ENCODE results near the gene WIPF1.

The WIPF1 gene

GRCh38 chr2:174621323-174621722, 23.7 kb upstream of the WIPF1 start:
- no peak for DNase-seq

- DNase-seq = no peak
Observed at GRCh38 chr2:174618179-174618578, 20.6 kb upstream of the WIPF1 start.

- no peak for DNase-seq
Observed at GRCh38 chr2:174617718-174618117, 20.1 kb upstream of the WIPF1 start.

DNA sequence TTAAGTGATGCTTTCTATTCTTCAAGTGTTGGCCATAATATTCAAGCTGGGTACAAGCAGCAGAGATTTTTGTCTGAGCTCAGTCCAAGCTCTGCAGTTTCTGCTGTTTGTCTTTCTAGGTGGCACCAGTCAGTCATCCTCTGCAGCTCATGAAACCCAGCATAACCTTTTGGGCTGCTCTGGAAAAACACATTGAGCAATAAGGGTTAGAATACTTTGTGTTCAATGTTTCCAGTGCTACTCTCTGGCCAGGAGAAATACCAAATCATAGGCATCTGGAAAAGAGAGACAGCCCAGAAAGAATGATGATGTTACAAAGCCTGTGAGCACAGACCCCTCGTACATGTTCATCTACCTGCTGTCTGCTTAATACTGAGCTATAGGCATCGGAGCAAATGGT, 19.5 kb upstream of the WIPF1 start:
- no peak for DNase-seq

DNA sequence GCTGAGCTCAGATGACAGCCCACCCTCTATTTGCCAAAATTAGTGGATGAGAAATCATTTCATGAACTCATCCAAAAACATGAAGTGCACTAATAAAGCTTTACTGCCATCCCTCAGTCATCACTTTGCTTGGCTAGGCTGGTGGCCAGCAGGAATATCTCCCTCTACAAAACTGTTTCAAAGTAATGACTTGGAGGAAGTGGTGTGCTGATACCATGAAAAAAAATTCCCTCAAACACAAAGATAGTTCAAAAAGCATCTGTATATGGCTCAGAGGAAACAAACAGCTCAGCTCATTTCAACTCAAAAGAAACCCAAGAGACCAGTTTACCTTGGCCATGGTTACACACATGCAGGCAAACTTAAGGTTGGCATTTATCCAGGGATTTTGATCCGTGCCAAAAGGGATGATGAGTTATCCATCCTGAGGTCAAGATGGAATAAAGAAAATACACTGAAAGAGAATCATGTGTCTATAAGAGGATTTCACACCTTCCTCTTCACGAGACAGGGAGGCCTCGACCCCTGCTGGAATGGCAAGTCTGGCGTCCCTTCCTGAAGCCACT, 18.4 kb upstream of the WIPF1 start:
- no peak for DNase-seq

- no peak for DNase-seq
Observed at GRCh38 chr2:174614261-174614660, 16.7 kb upstream of the WIPF1 start.

DNA sequence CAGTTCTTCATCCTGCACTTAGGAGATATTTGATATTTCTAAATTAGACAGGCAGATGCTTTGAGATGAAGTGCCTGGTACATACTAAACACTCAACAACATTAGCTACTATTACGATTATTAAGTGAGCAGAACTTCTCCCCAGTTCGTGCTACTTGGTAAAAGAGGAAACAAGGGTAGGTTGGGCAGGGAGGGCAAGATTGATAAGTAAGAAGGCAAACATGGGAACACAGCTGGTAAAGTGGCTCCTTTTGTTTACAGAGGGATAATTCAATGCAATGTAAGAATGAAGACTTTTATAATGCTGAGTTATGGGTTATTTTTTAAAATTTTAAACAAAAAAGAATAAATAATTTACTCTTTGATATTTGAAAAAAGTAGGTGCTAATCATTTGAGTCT, 15.9 kb upstream of the WIPF1 start:
- no peak for DNase-seq

GRCh38 chr2:174612970-174613369, 15.4 kb upstream of the WIPF1 start:
- no peak for DNase-seq

GRCh38 chr2:174611854-174612253, 14.2 kb upstream of the WIPF1 start:
- no peak for DNase-seq

- no peak for DNase-seq
Observed at GRCh38 chr2:174611006-174611405, 13.4 kb upstream of the WIPF1 start.

DNA sequence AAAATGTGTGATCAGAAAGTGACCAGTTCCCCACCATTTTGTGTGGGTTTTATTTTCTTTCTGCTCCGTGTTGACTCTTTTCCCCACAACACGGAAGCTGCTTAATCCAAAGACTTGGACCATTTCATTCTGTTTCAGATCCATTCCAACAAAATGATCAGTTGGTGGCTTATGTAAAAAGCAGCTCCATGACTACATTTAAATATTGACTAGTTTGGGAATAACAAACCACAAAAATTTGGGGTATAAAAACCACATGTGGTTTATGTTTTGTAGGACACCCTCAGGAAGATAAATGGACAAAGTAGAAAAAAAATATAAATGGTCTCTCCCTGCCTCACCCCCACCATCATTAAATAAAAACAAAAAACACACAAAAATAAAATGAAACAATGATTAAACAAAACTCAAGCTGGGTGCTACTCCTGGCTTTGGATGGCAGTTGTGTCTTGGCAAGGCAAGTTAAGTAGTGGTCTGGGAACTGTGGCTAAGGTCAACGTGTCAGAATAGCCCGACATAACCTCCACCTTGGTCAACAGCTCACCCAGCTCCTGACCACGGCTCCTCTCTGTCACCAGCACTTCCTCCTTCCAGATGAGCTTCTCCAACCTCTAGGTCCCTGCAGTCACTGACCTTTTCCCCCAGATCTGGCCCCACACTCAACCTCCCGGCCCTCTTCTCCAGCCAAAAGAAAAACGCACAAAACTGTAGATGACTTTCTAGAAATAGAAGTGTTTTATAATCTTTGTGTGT, 12.8 kb upstream of the WIPF1 start:
- DNase-seq = no peak

DNA sequence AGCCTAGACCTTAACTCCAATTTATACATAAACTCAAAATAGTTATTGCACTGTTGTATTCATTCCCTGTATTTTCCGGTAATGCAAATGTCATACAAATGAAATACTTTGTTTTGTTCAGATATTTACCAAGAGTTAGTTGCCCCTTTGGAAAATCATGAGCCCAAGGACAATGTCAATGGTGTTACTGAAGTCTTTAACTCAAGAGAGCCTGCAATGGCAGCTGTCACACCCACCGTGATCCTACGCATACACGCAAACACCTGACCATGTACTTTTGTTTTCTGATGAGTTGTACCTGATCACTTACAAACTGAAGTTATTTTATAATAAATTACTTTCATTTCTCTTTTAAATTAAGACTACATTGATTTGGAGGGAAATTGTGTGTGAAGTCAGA, 11.7 kb upstream of the WIPF1 start:
- no peak for DNase-seq

- no peak for DNase-seq
Observed at GRCh38 chr2:174608866-174609214, 11.2 kb upstream of the WIPF1 start.

DNA sequence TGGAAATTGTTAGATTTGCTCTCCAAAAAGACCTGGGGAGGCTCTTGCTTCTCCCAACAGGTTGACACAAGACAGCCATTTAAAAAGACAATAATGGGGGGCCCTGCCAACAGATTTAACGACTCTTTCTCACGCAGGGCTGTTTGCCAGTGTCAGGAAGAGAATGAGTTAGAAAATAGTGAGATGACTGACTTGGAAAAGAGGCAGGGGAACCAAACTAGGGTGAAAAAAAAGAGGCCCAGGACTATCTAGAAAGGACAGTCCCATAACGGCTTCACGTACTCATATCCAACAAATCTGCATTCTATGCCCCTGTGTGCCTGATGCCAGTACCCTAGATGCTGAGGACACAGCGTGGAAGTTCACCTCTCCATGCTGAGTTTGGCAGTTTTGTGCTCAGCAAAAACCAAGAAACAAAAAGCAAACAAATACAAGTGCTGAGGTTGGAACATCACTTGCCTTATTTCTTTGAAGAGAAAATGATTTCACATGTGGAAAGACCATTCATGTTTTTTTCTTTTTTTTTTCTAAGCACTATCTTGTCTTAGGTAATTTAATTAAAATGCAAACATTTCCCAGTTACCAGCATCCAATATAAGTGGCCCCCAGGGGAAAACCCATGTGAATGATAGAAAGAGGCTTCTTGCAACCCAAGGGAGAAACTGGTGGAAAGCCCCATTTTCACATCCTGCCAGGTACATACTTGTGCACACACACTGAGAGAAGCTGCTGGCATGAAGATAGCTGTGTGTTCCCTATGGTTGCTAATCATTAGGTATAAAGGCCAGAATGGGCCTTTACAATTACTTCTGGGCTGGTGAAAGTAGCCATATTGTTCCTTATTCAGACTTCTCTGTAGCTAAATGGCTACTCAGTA, 10.6 kb upstream of the WIPF1 start:
- DNase-seq = peak; percentile 64

- no peak for DNase-seq
Observed at GRCh38 chr2:174607584-174607983, 10.0 kb upstream of the WIPF1 start.

GRCh38 chr2:174606336-174606735, 8.7 kb upstream of the WIPF1 start:
- DNase-seq = peak; percentile 54

GRCh38 chr2:174605687-174606086, 8.1 kb upstream of the WIPF1 start:
- DNase-seq = no peak

- peak; percentile 71 for DNase-seq
Observed at GRCh38 chr2:174603280-174603679, 5.7 kb upstream of the WIPF1 start.

GRCh38 chr2:174602745-174603144, 5.1 kb upstream of the WIPF1 start:
- no peak for DNase-seq

DNA sequence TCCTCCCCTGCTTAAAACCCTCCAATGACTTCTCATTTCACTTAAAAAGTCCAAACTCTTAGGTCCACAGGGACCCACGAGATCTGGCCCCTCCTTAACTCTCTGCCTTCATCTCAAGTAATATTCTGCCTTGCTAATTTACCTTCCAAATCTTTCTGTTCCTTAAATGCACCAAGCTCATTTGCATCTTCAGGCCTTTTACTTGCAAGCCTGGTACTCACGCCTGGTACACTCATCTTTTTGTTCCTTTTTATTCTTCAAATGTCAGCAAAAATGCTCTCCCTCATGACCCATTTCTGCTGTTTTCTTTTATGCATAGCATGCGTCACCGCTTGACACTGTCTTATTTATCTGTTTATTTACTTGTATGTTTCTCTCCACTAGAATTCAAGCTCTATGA, 2.7 kb upstream of the WIPF1 start:
- no peak for DNase-seq

DNA sequence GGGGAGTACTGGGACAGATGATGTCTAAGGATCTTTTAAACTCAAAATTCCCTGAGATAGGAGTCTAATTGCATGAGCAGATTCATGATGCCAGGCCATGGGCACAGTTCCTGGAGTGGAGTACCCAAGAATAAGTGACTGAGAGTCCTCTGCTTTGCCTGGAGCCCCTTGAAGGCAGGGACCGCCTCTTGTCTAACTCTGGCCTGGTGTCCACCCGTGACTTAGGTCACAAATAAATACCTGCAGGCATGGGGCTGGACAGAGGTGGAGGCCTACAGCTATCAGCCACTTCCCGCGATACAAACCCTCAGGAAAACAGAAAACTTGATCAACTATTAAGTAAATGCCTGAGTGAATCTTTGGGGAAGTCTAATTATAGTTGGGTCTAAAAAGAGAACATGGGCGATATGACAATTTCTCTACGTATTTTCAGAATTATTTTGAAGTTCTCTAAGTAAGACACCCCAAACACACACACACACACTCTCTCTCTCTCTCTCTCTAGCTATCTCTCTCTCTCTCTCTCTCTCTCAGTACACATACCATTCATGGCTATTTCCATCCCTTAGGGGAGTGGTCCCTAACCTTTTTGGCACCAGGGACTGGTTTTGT, 1.8 kb upstream of the WIPF1 start:
- DNase-seq = no peak

DNA sequence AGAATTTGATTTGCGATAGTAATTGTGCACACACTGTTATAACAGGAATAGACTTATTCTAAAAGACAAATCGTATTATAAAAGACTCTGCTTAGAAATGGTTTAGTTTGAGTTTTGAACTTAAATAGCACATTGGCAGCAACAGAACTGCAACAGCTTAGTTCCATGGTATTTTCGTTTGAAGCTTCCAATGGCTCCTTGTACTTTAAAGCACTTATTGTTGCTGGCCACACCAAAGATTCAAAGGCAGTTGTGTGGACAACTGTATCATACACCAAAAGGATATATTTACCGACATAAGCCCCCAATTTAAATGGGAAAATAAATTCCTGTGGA, 627 bp downstream of the WIPF1 start:
- DNase-seq = no peak

GRCh38 chr2:174595891-174596397, 1.7 kb downstream of the WIPF1 start:
- DNase-seq = no peak
